ENCODE data around the gene TNFRSF8.

Gene TNFRSF8

DNA sequence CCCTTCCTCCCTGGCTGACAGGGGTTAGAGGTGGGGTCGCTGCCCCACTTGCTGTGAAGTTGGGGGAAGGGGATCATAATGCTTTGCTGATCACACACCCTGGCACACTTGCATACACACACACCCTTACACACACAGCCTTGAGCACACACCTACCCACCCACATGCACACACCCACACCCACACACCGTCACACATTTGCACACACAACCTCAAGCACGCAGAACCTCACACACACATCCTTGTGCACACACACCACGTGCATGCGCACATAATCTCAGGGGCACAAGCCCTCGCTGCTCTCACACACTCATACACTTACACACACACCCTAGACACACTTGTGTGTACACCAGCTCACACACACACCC lies 16.4 kb upstream of the TNFRSF8 start:
- Histone ChIP-seq H3K4me3 (ENCODE audit: low read length in 2 of 2) (peak overlapping the region in 1 of 2 donors; percentile 12), H3K4ac (ENCODE audit: low read length) (no peak overlapping the region), H2BK15ac (ENCODE audit: low read length) (peak overlapping the region; percentile 86), H2AK5ac (ENCODE audit: low read depth, low read length) (peak overlapping the region; percentile 90), H3K18ac (ENCODE audit: low read length) (peak overlapping the region; percentile 80), H3K14ac (ENCODE audit: low read length) (peak overlapping the region; percentile 98), H3K9ac (ENCODE audit: low read depth, low read length, poor library complexity) (peak overlapping the region; percentile 83), H3K27me3 (ENCODE audit: control insufficient read depth in 3 of 3, insufficient read depth in 3 of 3, low read depth in 1 of 3, low read length in 3 of 3) (peaks cover 0 to 3% (median 2%) of the 10 kb centered on the region in 3 experiments), H2AFZ (ENCODE audit: low read length) (no peak overlapping the region), H3K23ac (ENCODE audit: low read depth, low read length, poor library complexity) (peak overlapping the region; percentile 37), H3K4me2 (ENCODE audit: insufficient read depth, low read length, poor library complexity, severe bottlenecking) (no peak overlapping the region), H2BK120ac (ENCODE audit: low read depth, low read length) (no peak overlapping the region), H2BK12ac (ENCODE audit: low read length) (peak overlapping the region; percentile 69), H3K79me1 (ENCODE audit: low read depth, low read length) (no peaks in the 10 kb centered on the region), H4K8ac (ENCODE audit: low read depth, low read length) (peak overlapping the region; percentile 23), H3K27ac (replicated peaks; ENCODE audit: low read length) (no peak overlapping the region), H3K36me3 (replicated peaks in 1 of 2; ENCODE audit: control insufficient read depth in 2 of 2, insufficient read depth in 2 of 2, low read length in 2 of 2) (peaks cover 0 to 2% of the 10 kb centered on the region in 2 donors), H4K91ac (ENCODE audit: low read depth, low read length, poor library complexity) (peak overlapping the region; percentile 59), H2BK5ac (ENCODE audit: low read length) (no peak overlapping the region), H3K4me1 (ENCODE audit: control insufficient read depth in 2 of 2, insufficient read depth in 1 of 2, low read depth in 1 of 2, low read length in 2 of 2) (peaks cover 5 to 6% of the 10 kb centered on the region in 2 donors), H3K9me3 (replicated peaks in 1 of 2; ENCODE audit: control insufficient read depth in 2 of 2, insufficient read depth in 1 of 2, low read depth in 1 of 2, low read length in 2 of 2) (peaks cover 0 to 6% of the 10 kb centered on the region in 2 donors)
- no CpG with 5 or more reads among the region's 6 CpGs for WGBS, 2 donors (ENCODE audit: extremely low coverage in 2 of 2, insufficient read length in 2 of 2, insufficient replicate concordance in 1 of 2)
- no peak for DNase-seq (ENCODE audit: low spot score)

GRCh38 chr1:12047120-12047876 lies 15.8 kb upstream of the TNFRSF8 start:
- Histone ChIP-seq H3K79me1 (ENCODE audit: low read depth, low read length) (no peaks in the 10 kb centered on the region), H2AFZ (ENCODE audit: low read length) (no peak overlapping the region), H3K4me2 (ENCODE audit: insufficient read depth, low read length, poor library complexity, severe bottlenecking) (no peak overlapping the region), H3K9ac (ENCODE audit: low read depth, low read length, poor library complexity) (peak overlapping the region; percentile 83), H3K4ac (ENCODE audit: low read length) (no peak overlapping the region), H4K8ac (ENCODE audit: low read depth, low read length) (peak overlapping the region; percentile 74), H2BK120ac (ENCODE audit: low read depth, low read length) (no peak overlapping the region), H4K91ac (ENCODE audit: low read depth, low read length, poor library complexity) (no peak overlapping the region), H3K27me3 (ENCODE audit: control insufficient read depth in 3 of 3, insufficient read depth in 3 of 3, low read depth in 1 of 3, low read length in 3 of 3) (peaks cover 0 to 3% (median 2%) of the 10 kb centered on the region in 3 experiments), H3K4me1 (ENCODE audit: control insufficient read depth in 2 of 2, insufficient read depth in 1 of 2, low read depth in 1 of 2, low read length in 2 of 2) (peaks cover 8 to 11% of the 10 kb centered on the region in 2 donors), H3K27ac (replicated peaks; ENCODE audit: low read length) (no peak overlapping the region), H2AK5ac (ENCODE audit: low read depth, low read length) (peak overlapping the region; percentile 90), H3K9me3 (replicated peaks in 1 of 2; ENCODE audit: control insufficient read depth in 2 of 2, insufficient read depth in 1 of 2, low read depth in 1 of 2, low read length in 2 of 2) (peaks cover 0 to 6% of the 10 kb centered on the region in 2 donors), H2BK12ac (ENCODE audit: low read length) (peak overlapping the region; percentile 69), H3K18ac (ENCODE audit: low read length) (peak overlapping the region; percentile 48), H3K36me3 (replicated peaks in 1 of 2; ENCODE audit: control insufficient read depth in 2 of 2, insufficient read depth in 2 of 2, low read length in 2 of 2) (peaks cover 0 to 2% of the 10 kb centered on the region in 2 donors), H2BK5ac (ENCODE audit: low read length) (peak overlapping the region; percentile 20), H2BK15ac (ENCODE audit: low read length) (peak overlapping the region; percentile 86), H3K4me3 (ENCODE audit: low read length in 2 of 2) (no peak overlapping the region), H3K23ac (ENCODE audit: low read depth, low read length, poor library complexity) (peak overlapping the region; percentile 37), H3K14ac (ENCODE audit: low read length) (peak overlapping the region; percentile 98)
- no peak for DNase-seq (ENCODE audit: low spot score)
- no CpG with 5 or more reads among the region's 18 CpGs for WGBS, 2 donors (ENCODE audit: extremely low coverage in 2 of 2, insufficient read length in 2 of 2, insufficient replicate concordance in 1 of 2)

GRCh38 chr1:12048372-12048771 lies 14.7 kb upstream of the TNFRSF8 start:
- H3K27ac ChIP-seq (replicated peaks; ENCODE audit: low read length): no peak overlapping the region
- H2AK5ac ChIP-seq (ENCODE audit: low read depth, low read length): no peak overlapping the region
- H3K14ac ChIP-seq (ENCODE audit: low read length): no peak overlapping the region
- no peak overlapping the region for H3K4me2 ChIP-seq (ENCODE audit: insufficient read depth, low read length, poor library complexity, severe bottlenecking)
- H4K8ac ChIP-seq (ENCODE audit: low read depth, low read length): no peak overlapping the region
- H3K27me3 ChIP-seq (ENCODE audit: control insufficient read depth in 3 of 3, insufficient read depth in 3 of 3, low read depth in 1 of 3, low read length in 3 of 3): peaks cover 0 to 3% (median 2%) of the 10 kb centered on the region in 3 experiments
- H3K79me1 ChIP-seq (ENCODE audit: low read depth, low read length): no peaks in the 10 kb centered on the region
- no peak overlapping the region for H2BK5ac ChIP-seq (ENCODE audit: low read length)
- peaks cover 0 to 2% of the 10 kb centered on the region in 2 donors for H3K36me3 ChIP-seq (replicated peaks in 1 of 2; ENCODE audit: control insufficient read depth in 2 of 2, insufficient read depth in 2 of 2, low read length in 2 of 2)
- H3K9ac ChIP-seq (ENCODE audit: low read depth, low read length, poor library complexity): no peak overlapping the region
- no peak overlapping the region for H2BK120ac ChIP-seq (ENCODE audit: low read depth, low read length)
- H3K4me1 ChIP-seq (ENCODE audit: control insufficient read depth in 2 of 2, insufficient read depth in 1 of 2, low read depth in 1 of 2, low read length in 2 of 2): peaks cover 9 to 12% of the 10 kb centered on the region in 2 donors
- no peak overlapping the region for H3K4me3 ChIP-seq (ENCODE audit: low read length in 2 of 2)
- DNase-seq (ENCODE audit: low spot score): no peak
- H2BK15ac ChIP-seq (ENCODE audit: low read length): no peak overlapping the region
- H4K91ac ChIP-seq (ENCODE audit: low read depth, low read length, poor library complexity): no peak overlapping the region
- no peak overlapping the region for H3K23ac ChIP-seq (ENCODE audit: low read depth, low read length, poor library complexity)
- H2BK12ac ChIP-seq (ENCODE audit: low read length): no peak overlapping the region
- no peak overlapping the region for H3K18ac ChIP-seq (ENCODE audit: low read length)
- WGBS, 2 donors (ENCODE audit: extremely low coverage in 2 of 2, insufficient read length in 2 of 2, insufficient replicate concordance in 1 of 2): no CpG with 5 or more reads among the region's 2 CpGs
- H3K4ac ChIP-seq (ENCODE audit: low read length): no peak overlapping the region
- no peak overlapping the region for H2AFZ ChIP-seq (ENCODE audit: low read length)
- peaks cover 0 to 6% of the 10 kb centered on the region in 2 donors for H3K9me3 ChIP-seq (replicated peaks in 1 of 2; ENCODE audit: control insufficient read depth in 2 of 2, insufficient read depth in 1 of 2, low read depth in 1 of 2, low read length in 2 of 2)

GRCh38 chr1:12049616-12050015 lies 13.5 kb upstream of the TNFRSF8 start:
- no peak for DNase-seq (ENCODE audit: low spot score)
- Histone ChIP-seq H4K8ac (ENCODE audit: low read depth, low read length) (no peak overlapping the region), H3K14ac (ENCODE audit: low read length) (no peak overlapping the region), H3K4ac (ENCODE audit: low read length) (no peak overlapping the region), H2BK12ac (ENCODE audit: low read length) (no peak overlapping the region), H4K91ac (ENCODE audit: low read depth, low read length, poor library complexity) (peak overlapping the region; percentile 30), H2BK120ac (ENCODE audit: low read depth, low read length) (no peak overlapping the region), H3K36me3 (replicated peaks in 1 of 2; ENCODE audit: control insufficient read depth in 2 of 2, insufficient read depth in 2 of 2, low read length in 2 of 2) (peaks cover 0 to 2% of the 10 kb centered on the region in 2 donors), H3K27ac (replicated peaks; ENCODE audit: low read length) (no peak overlapping the region), H2BK15ac (ENCODE audit: low read length) (no peak overlapping the region), H3K18ac (ENCODE audit: low read length) (no peak overlapping the region), H3K9me3 (replicated peaks in 1 of 2; ENCODE audit: control insufficient read depth in 2 of 2, insufficient read depth in 1 of 2, low read depth in 1 of 2, low read length in 2 of 2) (peaks cover 0 to 6% of the 10 kb centered on the region in 2 donors), H3K4me2 (ENCODE audit: insufficient read depth, low read length, poor library complexity, severe bottlenecking) (no peak overlapping the region), H2BK5ac (ENCODE audit: low read length) (no peak overlapping the region), H3K9ac (ENCODE audit: low read depth, low read length, poor library complexity) (no peak overlapping the region), H3K79me1 (ENCODE audit: low read depth, low read length) (no peaks in the 10 kb centered on the region), H3K23ac (ENCODE audit: low read depth, low read length, poor library complexity) (no peak overlapping the region), H2AFZ (ENCODE audit: low read length) (no peak overlapping the region), H3K4me3 (ENCODE audit: low read length in 2 of 2) (no peak overlapping the region), H2AK5ac (ENCODE audit: low read depth, low read length) (no peak overlapping the region), H3K27me3 (ENCODE audit: control insufficient read depth in 3 of 3, insufficient read depth in 3 of 3, low read depth in 1 of 3, low read length in 3 of 3) (peaks cover 0 to 4% (median 3%) of the 10 kb centered on the region in 3 experiments), H3K4me1 (ENCODE audit: control insufficient read depth in 2 of 2, insufficient read depth in 1 of 2, low read depth in 1 of 2, low read length in 2 of 2) (peaks cover 9 to 23% of the 10 kb centered on the region in 2 donors)
- no CpG with 5 or more reads among the region's 4 CpGs for WGBS, 2 donors (ENCODE audit: extremely low coverage in 2 of 2, insufficient read length in 2 of 2, insufficient replicate concordance in 1 of 2)
